Measurements from ENCODE around the gene GPR151. TPM values are rescaled to one million over a fixed set of nuclear protein-coding genes. Genes with fewer than 3 reads are reported as not detected.

Gene GPR151
- total and polyA plus RNA-seq, 9 of the 15 experiments (the other 6 are each of a cell fraction or from before 2014, with no cell fraction given): 0.06 TPM; not detected in 8

- no peaks in the 10 kb centered on the region for H4K20me1 ChIP-seq (replicated peaks; ENCODE audit: control insufficient read depth, insufficient read depth, low read length)
- H3K4me3 ChIP-seq: no peak overlapping the region
- 100% methylated on average over 2 of the region's 2 CpGs for WGBS (ENCODE audit: insufficient coverage, low coverage, missing lambda C conversion rate)
- no peak overlapping the region for H3K4me2 ChIP-seq (ENCODE audit: insufficient read depth, low read length)
- FAIRE-seq (no peak), DNase-seq (ENCODE audit: extremely low read depth in 1 of 4, low spot score in 3 of 4) (no peak), ATAC-seq (no peak)
- intact Hi-C loops (cut with micrococcal nuclease) (no loop called here), in situ Hi-C loops (cut with MboI) (no loop called here)
- no peaks in the 10 kb centered on the region for H3K4me1 ChIP-seq (replicated peaks in 1 of 2; ENCODE audit: control insufficient read depth in 2 of 2, insufficient read depth in 2 of 2, low read length in 2 of 2)
- ChIA-PET CTCF (ENCODE audit: low intra/inter-chr PET ratio) (no interaction called here), POLR2A (no interaction called here)
- no peak overlapping the region for H3K27ac ChIP-seq (ENCODE audit: extremely low read depth, low read depth, low read length)
- no peaks in the 10 kb centered on the region; the same call in 2 of the 3 replicates for H3K79me2 ChIP-seq (ENCODE audit: control insufficient read depth, insufficient read depth, low read length)
- H3K9me1 ChIP-seq (ENCODE audit: control insufficient read depth, insufficient read depth, low read length): no peaks in the 10 kb centered on the region
- no peak for TF ChIP-seq SAP30 (IDR thresholded peaks at IDR 0.05; ENCODE audit: borderline replicate concordance, insufficient read depth, low read depth, low read length, poor library complexity, severe bottlenecking)
- TF ChIP-seq CREB3L1 (IDR thresholded peaks at IDR 0.05; ENCODE audit: borderline replicate concordance, low read depth): no peak
- no peak for TF ChIP-seq RNF2 (IDR thresholded peaks at IDR 0.05)
- TF ChIP-seq TRIM25 (IDR thresholded peaks at IDR 0.05; ENCODE audit: borderline replicate concordance): no peak
- no peak for TF ChIP-seq RBBP5 (IDR thresholded peaks at IDR 0.05; ENCODE audit: borderline replicate concordance, insufficient read depth, low read length, poor library complexity, severe bottlenecking)
- no peak for TF ChIP-seq CREBBP (IDR thresholded peaks at IDR 0.05; ENCODE audit: low read depth, low read length)
- TF ChIP-seq TBL1XR1 (IDR thresholded peaks at IDR 0.05; ENCODE audit: low read length in 2 of 2): no peak
- no peak for TF ChIP-seq MYBL2 (IDR thresholded peaks at IDR 0.05; ENCODE audit: low read depth)
- no peak for TF ChIP-seq MYBL2 (CRISPR knock-in tag; IDR thresholded peaks at IDR 0.05; ENCODE audit: borderline replicate concordance)
- no peak for TF ChIP-seq ZNF217 (CRISPR knock-in tag; IDR thresholded peaks at IDR 0.05)
- no peak for TF ChIP-seq ZNF583 (CRISPR knock-in tag; IDR thresholded peaks at IDR 0.05)
- no peaks in the 10 kb centered on the region for H3K27me3 ChIP-seq (ENCODE audit: control insufficient read depth in 2 of 2, insufficient read depth in 2 of 2, low read length in 2 of 2)
- H2AFZ ChIP-seq (ENCODE audit: low read depth, low read length): no peak overlapping the region
- no TSS peak for BruUV-seq (replicated peaks)
- H3K9ac ChIP-seq (ENCODE audit: insufficient read depth in 1 of 2, low read depth in 2 of 2, low read length in 2 of 2): no peak overlapping the region
- peaks cover 95% of the 10 kb centered on the region for H3K36me3 ChIP-seq (ENCODE audit: control insufficient read depth, insufficient read depth, low read length)
- no peaks in the 10 kb centered on the region for H3K9me3 ChIP-seq (replicated peaks; ENCODE audit: control insufficient read depth, insufficient read depth, low read depth, low read length)
Measured at GRCh38 chr5:146482775-146483174, 33.2 kb downstream of the GPR151 start.

Measured in K562 (cell line).